Pancreas (tissue), 10 donors: ENCODE data around the gene IRF9. TPM values are rescaled to one million over a fixed set of nuclear protein-coding genes. Genes with fewer than 3 reads are reported as not detected.

Experiments
- ATAC-seq, 4 donors: fragments of 200-7000 bp; cut with Tn5 transposase; one replicate each; pipeline versions ENCODE4 v1.8.0 to v1.9.1; 2020; ENCODE audit warnings: mild to moderate bottlenecking in 4 of 4, moderate library complexity in 4 of 4
- DNase-seq, 6 donors: peaks; one replicate each; pipeline ENCODE4 v3.0.0-alpha.2; 2020
- FAIRE-seq: peaks from 2 replicates; lab custom pipeline; 2012; peaks lifted over from hg19 to GRCh38; lab: Jason Lieb, UNC
- H3K27ac ChIP-seq, 4 donors: fragments of 200-600 bp; sonication (generic); 1 replicate in 3 of 4; 2 replicates in 1 of 4; pipeline versions ENCODE4 v1.5.0 to v1.8.0; 2020
- H3K27me3 ChIP-seq, 4 donors: fragments of 200-600 bp; one replicate each; pipeline ENCODE4 v1.8.0; 2021
- H3K36me3 ChIP-seq, 3 donors: fragments of 200-600 bp; sonication (generic) in 1 of 3; one replicate each; pipeline versions ENCODE4 v1.5.0 to v1.8.0; 2020 to 2021
- H3K4me1 ChIP-seq, 3 donors: fragments of 200-600 bp; one replicate each; pipeline ENCODE4 v1.8.0; 2021
- H3K4me3 ChIP-seq, 4 donors: fragments of 200-600 bp; sonication (generic) in 2 of 4; one replicate each; pipeline versions ENCODE4 v1.5.0 to v1.8.0; 2020 to 2021
- H3K9me3 ChIP-seq, 4 donors: fragments of 200-600 bp; one replicate each; pipeline ENCODE4 v1.8.0; 2021
- CTCF ChIP-seq, 4 donors: fragments of 200-600 bp; sonication (generic) in 3 of 4; IDR thresholded peaks; one replicate each; pipeline versions ENCODE4 v1.5.0 to v1.8.0; 2021; ENCODE audit warnings: antibody characterized with exemption in 4 of 4
- WGBS, 2 donors: extraction: QIAGEN DNeasy Blood & Tissue Kit; methylation state at CpG; one replicate each; pipeline ENCODE4 v1.1.7; 2013; 5-methylcytosine and 5-hydroxymethylcytosine counted together
- intact Hi-C, 3 donors: fragments of 100-400 bp; cut with DNase I; formaldehyde crosslinking; loops; one replicate each; pipeline versions ENCODE4 v1.11.1 to v1.14.2; 2022
- polyA plus RNA-seq, 2 donors: library from polyadenylated mRNA; stranded (reverse); fragments of 200-250 nt; gene quantifications; one replicate each; pipeline ENCODE4 v1.2.3, GENCODE V29; 2013
- total RNA-seq, 6 donors: library from RNA; stranded (reverse); fragmentation: NEBNext Ultra II Directional in 4 of 6; extraction: Animal tissue kit (Norgen Biotek cat#: 25700) in 4 of 6; gene quantifications; one replicate each; pipeline versions ENCODE4 v1.2.1 to v1.2.4, GENCODE V29; 2021 to 2023
- donor health status: healthy with polysubstance abuse.
- donor health status: DM: no; HTN: no; CAD: no; lungs with moderate emphysema.
- donor health status: DM: no; HTN: no; CAD: no.
- donor health status: control.
- donor health status: control.
- donor health status: Bipolar disorder and iron deficiency.
- donor health status: DM: yes; HTN: yes; CAD: no.
- donor health status: DM: no; HTN: no; CAD: no.
- donor health status: DM: no; HTN: no; CAD: no.
- donor health status: DM: yes; HTN: yes; CAD: no.

Gene IRF9
- total and polyA plus RNA-seq, 8 donors: 20.3 to 60.8 (median 37.3) TPM

DNA sequence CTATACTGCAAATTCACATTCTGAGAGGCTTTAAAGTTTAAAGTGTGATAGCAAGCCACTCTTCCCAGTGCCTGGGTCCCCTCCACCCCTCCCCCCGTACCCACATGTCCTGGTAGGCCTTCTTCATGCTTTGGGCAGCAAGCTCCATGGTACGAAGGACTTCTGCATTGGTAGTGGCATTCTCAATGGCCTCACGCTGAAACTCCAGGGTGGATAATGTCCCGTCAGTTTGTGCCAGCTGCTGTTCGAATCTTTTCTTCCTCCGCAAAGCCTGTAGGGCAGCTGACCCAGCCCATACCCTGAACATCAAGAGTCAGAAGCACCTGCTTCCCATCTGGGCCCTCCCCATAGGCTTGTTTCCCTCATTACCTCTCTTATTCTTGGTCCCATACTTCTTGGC is 50.2 kb downstream of the IRF9 start:
- no peak for DNase-seq
- Histone ChIP-seq H3K27me3 (no peaks in the 10 kb centered on the region), H3K36me3 (peaks cover 0 to 13% (median 3%) of the 10 kb centered on the region in 3 donors), H3K4me3 (no peak overlapping the region), H3K27ac (no peak overlapping the region), H3K4me1 (peaks cover 0 to 8% (median 5%) of the 10 kb centered on the region in 3 donors), H3K9me3 (no peaks in the 10 kb centered on the region)
- TF ChIP-seq CTCF (IDR thresholded peaks at IDR 0.05): no peak
- ATAC-seq: no peak
- FAIRE-seq: no peak
- WGBS, 2 donors: 85 to 95% methylated on average over 6 of the region's 6 CpGs
- intact Hi-C loops: no loop called here

DNA sequence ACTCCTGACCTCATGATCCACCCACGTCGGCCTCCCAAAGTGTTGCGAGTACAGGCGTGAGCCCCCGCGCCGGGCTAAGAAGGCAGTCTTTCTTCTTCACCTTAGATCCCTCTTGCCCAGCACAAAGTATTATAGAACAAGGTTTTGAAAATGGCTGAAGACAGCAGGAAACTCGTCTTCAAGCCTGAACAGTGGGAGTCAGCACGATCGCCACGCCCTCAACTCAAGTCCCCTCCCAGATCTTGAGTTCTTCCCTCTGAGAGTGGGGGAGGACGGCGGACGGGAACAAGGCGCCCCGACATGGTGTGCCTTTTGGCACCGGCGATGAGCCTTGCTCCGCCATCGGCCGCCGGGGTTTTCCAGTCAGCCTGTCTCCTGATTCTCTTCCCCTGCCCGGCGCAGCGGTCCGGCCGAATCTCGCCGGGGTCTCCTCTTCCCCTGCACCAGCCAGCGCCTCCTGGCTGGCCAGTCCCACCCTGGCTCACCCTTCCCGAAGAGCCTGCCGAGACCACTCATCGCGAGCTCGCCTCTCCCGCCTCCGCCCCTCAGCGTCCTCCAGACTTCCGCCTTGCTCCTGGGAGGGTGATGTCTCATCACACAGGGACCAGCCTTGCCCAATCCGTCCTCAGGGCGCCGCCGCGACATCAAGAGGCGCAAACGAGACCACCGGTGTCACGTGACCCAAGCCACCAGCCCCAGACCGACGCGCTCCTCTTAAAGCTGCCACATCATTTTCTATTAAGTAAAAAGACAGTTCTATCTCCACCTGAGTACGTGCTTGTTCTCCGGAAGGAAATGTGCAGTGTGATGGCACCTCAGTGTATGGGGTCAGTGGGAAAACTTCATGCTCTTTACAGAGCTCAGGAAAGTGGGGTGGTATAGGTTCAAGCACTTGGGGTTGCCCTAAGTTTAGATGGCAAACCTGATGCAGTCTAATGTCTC is 52.1 kb downstream of the IRF9 start, which contains the start of gene CHMP4A:
TSS of gene CHMP4A (minus strand) at position 565 of the 942 bp plus-strand sequence. CDS start at position 516, 49 bp downstream.
- TF ChIP-seq CTCF (IDR thresholded peaks at IDR 0.05): no peak
- WGBS, 2 donors: 3 to 4% methylated on average over 53 of the region's 53 CpGs
- Histone ChIP-seq H3K4me3 (peak within 1 kb of the TSS; percentile 46 to 75 (median 71)), H3K36me3 (peaks cover 0 to 13% (median 3%) of the 10 kb centered on the region in 3 donors), H3K27ac (peak within 1 kb of the TSS; percentile 85 to 97 (median 96)), H3K27me3 (no peaks in the 10 kb centered on the region), H3K4me1 (peaks cover 0 to 8% (median 5%) of the 10 kb centered on the region in 3 donors), H3K9me3 (no peaks in the 10 kb centered on the region)
- DNase-seq (peak; percentile 91 to 97 (median 92)), FAIRE-seq (no peak), ATAC-seq (peak; percentile 82 to 91 (median 86))
- intact Hi-C loops: no loop called here

- WGBS, 2 donors: 86% methylated on average over 7 of the region's 7 CpGs
- DNase-seq: no peak
- ATAC-seq: no peak
- Histone ChIP-seq H3K27me3 (no peaks in the 10 kb centered on the region), H3K27ac (peak overlapping the region; percentile 85 to 97 (median 96)), H3K4me1 (peaks cover 0 to 8% (median 5%) of the 10 kb centered on the region in 3 donors), H3K9me3 (no peaks in the 10 kb centered on the region), H3K4me3 (peak overlapping the region in 2 of 4 donors; percentile 73 to 75), H3K36me3 (peaks cover 0 to 13% (median 0%) of the 10 kb centered on the region in 3 donors)
- TF ChIP-seq CTCF (IDR thresholded peaks at IDR 0.05): no peak
- FAIRE-seq: no peak
- intact Hi-C loops: no loop called here
Observed at GRCh38 chr14:24213866-24214662, 53.0 kb downstream of the IRF9 start.

- peaks cover 0 to under 1% (median 0%) of the 10 kb centered on the region in 3 donors for H3K36me3 ChIP-seq
- DNase-seq: peak; percentile 80 to 88 (median 84)
- H3K27ac ChIP-seq: peak within 1 kb of the TSS; percentile 61 to 89 (median 82)
- peaks cover 0 to 8% (median 5%) of the 10 kb centered on the region in 3 donors for H3K4me1 ChIP-seq
- FAIRE-seq: no peak
- peak; percentile 81 to 89 (median 87) for ATAC-seq
- WGBS, 2 donors: 0 to 1% methylated on average over 36 to 40 of the region's 40 CpGs
- H3K27me3 ChIP-seq: no peaks in the 10 kb centered on the region
- no peak for TF ChIP-seq CTCF (IDR thresholded peaks at IDR 0.05)
- intact Hi-C loops: no loop called here
- no peaks in the 10 kb centered on the region for H3K9me3 ChIP-seq
- peak within 1 kb of the TSS; percentile 51 to 68 (median 66) for H3K4me3 ChIP-seq
Observed at GRCh38 chr14:24215495-24216344, 54.7 kb downstream of the IRF9 start, which contains the start of gene MDP1. Gene MDP1, minus strand, starts transcription at chr14:24216066. Its CDS starts 111 bp downstream, at chr14:24215955.
